ENCODE measurements around the gene EIF5B.

The EIF5B gene

GRCh38 chr2:99404039-99404796, 67.0 kb downstream of the EIF5B start:
- TF ChIP-seq SIN3A (IDR thresholded peaks at IDR 0.05; ENCODE audit: borderline replicate concordance, insufficient read depth, low read length), result no peak
- TF ChIP-seq POLR2AphosphoS5 (IDR thresholded peaks at IDR 0.05; ENCODE audit: low read depth, low read length), result no peak
- no peak for TF ChIP-seq REST (IDR thresholded peaks at IDR 0.05; ENCODE audit: insufficient read depth in 1 of 2, low read depth in 2 of 2, low read length in 2 of 2)
- no peak for TF ChIP-seq FOXP2 (optimal IDR thresholded peaks at IDR 0.05; ENCODE audit: borderline replicate concordance, extremely low read depth, extremely low read length, insufficient read depth)
- no peak for TF ChIP-seq TAF1 (IDR thresholded peaks at IDR 0.05; ENCODE audit: borderline replicate concordance, insufficient read depth, low read length)

GRCh38 chr2:99404797-99405669, 67.8 kb downstream of the EIF5B start:
- no peak for TF ChIP-seq REST (IDR thresholded peaks at IDR 0.05; ENCODE audit: insufficient read depth in 1 of 2, low read depth in 2 of 2, low read length in 2 of 2)
- TF ChIP-seq FOXP2 (optimal IDR thresholded peaks at IDR 0.05; ENCODE audit: borderline replicate concordance, extremely low read depth, extremely low read length, insufficient read depth), result no peak
- TF ChIP-seq TAF1 (IDR thresholded peaks at IDR 0.05; ENCODE audit: borderline replicate concordance, insufficient read depth, low read length), result no peak
- no peak for TF ChIP-seq POLR2AphosphoS5 (IDR thresholded peaks at IDR 0.05; ENCODE audit: low read depth, low read length)
- no peak for TF ChIP-seq SIN3A (IDR thresholded peaks at IDR 0.05; ENCODE audit: borderline replicate concordance, insufficient read depth, low read length)

- no peak for TF ChIP-seq FOXP2 (optimal IDR thresholded peaks at IDR 0.05; ENCODE audit: borderline replicate concordance, extremely low read depth, extremely low read length, insufficient read depth)
- no peak for TF ChIP-seq TAF1 (IDR thresholded peaks at IDR 0.05; ENCODE audit: borderline replicate concordance, insufficient read depth, low read length)
- no peak for TF ChIP-seq REST (IDR thresholded peaks at IDR 0.05; ENCODE audit: insufficient read depth in 1 of 2, low read depth in 2 of 2, low read length in 2 of 2)
- TF ChIP-seq SIN3A (IDR thresholded peaks at IDR 0.05; ENCODE audit: borderline replicate concordance, insufficient read depth, low read length), result no peak
- TF ChIP-seq POLR2AphosphoS5 (IDR thresholded peaks at IDR 0.05; ENCODE audit: low read depth, low read length), result no peak
Measured at GRCh38 chr2:99406137-99406536, 68.9 kb downstream of the EIF5B start.

GRCh38 chr2:99410276-99410675, 73.1 kb downstream of the EIF5B start:
- no peak for TF ChIP-seq REST (IDR thresholded peaks at IDR 0.05; ENCODE audit: insufficient read depth in 1 of 2, low read depth in 2 of 2, low read length in 2 of 2)
- no peak for TF ChIP-seq POLR2AphosphoS5 (IDR thresholded peaks at IDR 0.05; ENCODE audit: low read depth, low read length)
- no peak for TF ChIP-seq TAF1 (IDR thresholded peaks at IDR 0.05; ENCODE audit: borderline replicate concordance, insufficient read depth, low read length)
- TF ChIP-seq FOXP2 (optimal IDR thresholded peaks at IDR 0.05; ENCODE audit: borderline replicate concordance, extremely low read depth, extremely low read length, insufficient read depth), result no peak
- TF ChIP-seq SIN3A (IDR thresholded peaks at IDR 0.05; ENCODE audit: borderline replicate concordance, insufficient read depth, low read length), result no peak

All from PFSK-1 (cell line).